Measurements from ENCODE around the gene RSAD2. TPM values are rescaled to one million over a fixed set of nuclear protein-coding genes. Genes with fewer than 3 reads are reported as not detected.

Gene RSAD2
- total and polyA plus RNA-seq, 9 of the 15 experiments (the other 6 are each of a cell fraction or from before 2014, with no cell fraction given), result 0.15 to 1.4 (median 0.28) TPM

DNA sequence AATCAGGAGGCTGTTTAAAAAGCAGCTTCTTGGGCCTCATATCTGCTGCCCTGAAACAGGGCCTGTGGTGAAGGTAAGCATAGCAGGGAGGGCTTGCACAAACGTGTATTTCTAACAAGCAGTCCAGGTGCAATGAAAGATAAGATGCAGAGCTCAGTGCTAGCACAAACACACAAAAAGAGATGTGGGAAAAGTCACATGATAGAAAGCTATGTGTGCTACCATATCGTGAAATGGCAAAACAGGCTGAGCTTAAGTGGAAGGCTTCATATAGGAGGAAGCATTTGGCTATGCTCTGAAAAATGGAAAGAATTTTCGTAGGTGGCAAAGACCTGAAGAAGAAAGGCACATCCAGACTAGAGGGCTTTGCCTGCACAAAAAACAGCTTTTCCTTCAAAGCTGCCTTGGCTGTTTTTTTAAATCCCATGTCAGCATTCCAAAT is 10.2 kb downstream of the RSAD2 start (continued):
- TF ChIP-seq, protein P1, sequence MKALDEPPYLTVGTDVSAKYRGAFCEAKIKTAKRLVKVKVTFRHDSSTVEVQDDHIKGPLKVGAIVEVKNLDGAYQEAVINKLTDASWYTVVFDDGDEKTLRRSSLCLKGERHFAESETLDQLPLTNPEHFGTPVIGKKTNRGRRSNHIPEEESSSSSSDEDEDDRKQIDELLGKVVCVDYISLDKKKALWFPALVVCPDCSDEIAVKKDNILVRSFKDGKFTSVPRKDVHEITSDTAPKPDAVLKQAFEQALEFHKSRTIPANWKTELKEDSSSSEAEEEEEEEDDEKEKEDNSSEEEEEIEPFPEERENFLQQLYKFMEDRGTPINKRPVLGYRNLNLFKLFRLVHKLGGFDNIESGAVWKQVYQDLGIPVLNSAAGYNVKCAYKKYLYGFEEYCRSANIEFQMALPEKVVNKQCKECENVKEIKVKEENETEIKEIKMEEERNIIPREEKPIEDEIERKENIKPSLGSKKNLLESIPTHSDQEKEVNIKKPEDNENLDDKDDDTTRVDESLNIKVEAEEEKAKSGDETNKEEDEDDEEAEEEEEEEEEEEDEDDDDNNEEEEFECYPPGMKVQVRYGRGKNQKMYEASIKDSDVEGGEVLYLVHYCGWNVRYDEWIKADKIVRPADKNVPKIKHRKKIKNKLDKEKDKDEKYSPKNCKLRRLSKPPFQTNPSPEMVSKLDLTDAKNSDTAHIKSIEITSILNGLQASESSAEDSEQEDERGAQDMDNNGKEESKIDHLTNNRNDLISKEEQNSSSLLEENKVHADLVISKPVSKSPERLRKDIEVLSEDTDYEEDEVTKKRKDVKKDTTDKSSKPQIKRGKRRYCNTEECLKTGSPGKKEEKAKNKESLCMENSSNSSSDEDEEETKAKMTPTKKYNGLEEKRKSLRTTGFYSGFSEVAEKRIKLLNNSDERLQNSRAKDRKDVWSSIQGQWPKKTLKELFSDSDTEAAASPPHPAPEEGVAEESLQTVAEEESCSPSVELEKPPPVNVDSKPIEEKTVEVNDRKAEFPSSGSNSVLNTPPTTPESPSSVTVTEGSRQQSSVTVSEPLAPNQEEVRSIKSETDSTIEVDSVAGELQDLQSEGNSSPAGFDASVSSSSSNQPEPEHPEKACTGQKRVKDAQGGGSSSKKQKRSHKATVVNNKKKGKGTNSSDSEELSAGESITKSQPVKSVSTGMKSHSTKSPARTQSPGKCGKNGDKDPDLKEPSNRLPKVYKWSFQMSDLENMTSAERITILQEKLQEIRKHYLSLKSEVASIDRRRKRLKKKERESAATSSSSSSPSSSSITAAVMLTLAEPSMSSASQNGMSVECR (CRISPR knock-in tag; IDR thresholded peaks at IDR 0.05), result no peak
- TF ChIP-seq SIRT6 (IDR thresholded peaks at IDR 0.05; ENCODE audit: low read depth, low read length), result no peak
- TF ChIP-seq, protein P2, sequence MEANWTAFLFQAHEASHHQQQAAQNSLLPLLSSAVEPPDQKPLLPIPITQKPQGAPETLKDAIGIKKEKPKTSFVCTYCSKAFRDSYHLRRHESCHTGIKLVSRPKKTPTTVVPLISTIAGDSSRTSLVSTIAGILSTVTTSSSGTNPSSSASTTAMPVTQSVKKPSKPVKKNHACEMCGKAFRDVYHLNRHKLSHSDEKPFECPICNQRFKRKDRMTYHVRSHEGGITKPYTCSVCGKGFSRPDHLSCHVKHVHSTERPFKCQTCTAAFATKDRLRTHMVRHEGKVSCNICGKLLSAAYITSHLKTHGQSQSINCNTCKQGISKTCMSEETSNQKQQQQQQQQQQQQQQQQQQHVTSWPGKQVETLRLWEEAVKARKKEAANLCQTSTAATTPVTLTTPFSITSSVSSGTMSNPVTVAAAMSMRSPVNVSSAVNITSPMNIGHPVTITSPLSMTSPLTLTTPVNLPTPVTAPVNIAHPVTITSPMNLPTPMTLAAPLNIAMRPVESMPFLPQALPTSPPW (CRISPR knock-in tag; IDR thresholded peaks at IDR 0.05), result peak; percentile 35; the same call in 1 of the 2 replicates
- TF ChIP-seq KAT7 (CRISPR knock-in tag; IDR thresholded peaks at IDR 0.05; ENCODE audit: borderline replicate concordance), result 0 out of 2 replicates have a peak, but pooled peaks have one; percentile 11
- no peak for TF ChIP-seq FOXJ2 (tag; IDR thresholded peaks at IDR 0.05)
- TF ChIP-seq ZKSCAN8 (CRISPR knock-in tag; IDR thresholded peaks at IDR 0.05), result 0 out of 2 replicates have a peak, but pooled peaks have one; percentile 25
- TF ChIP-seq, protein P3, sequence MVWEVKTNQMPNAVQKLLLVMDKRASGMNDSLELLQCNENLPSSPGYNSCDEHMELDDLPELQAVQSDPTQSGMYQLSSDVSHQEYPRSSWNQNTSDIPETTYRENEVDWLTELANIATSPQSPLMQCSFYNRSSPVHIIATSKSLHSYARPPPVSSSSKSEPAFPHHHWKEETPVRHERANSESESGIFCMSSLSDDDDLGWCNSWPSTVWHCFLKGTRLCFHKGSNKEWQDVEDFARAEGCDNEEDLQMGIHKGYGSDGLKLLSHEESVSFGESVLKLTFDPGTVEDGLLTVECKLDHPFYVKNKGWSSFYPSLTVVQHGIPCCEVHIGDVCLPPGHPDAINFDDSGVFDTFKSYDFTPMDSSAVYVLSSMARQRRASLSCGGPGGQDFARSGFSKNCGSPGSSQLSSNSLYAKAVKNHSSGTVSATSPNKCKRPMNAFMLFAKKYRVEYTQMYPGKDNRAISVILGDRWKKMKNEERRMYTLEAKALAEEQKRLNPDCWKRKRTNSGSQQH (CRISPR knock-in tag; IDR thresholded peaks at IDR 0.05), result 0 out of 2 replicates have a peak, but pooled peaks have one; percentile 40
- peak; percentile 80 for TF ChIP-seq CC2D1A (IDR thresholded peaks at IDR 0.05)
- no peak for TF ChIP-seq ZNF551 (CRISPR knock-in tag; IDR thresholded peaks at IDR 0.05)
- 0 out of 2 replicates have a peak, but pooled peaks have one; percentile 12 for TF ChIP-seq SPI1 (IDR thresholded peaks at IDR 0.05; ENCODE audit: borderline replicate concordance, low read depth, low read length)
- TF ChIP-seq ZBTB17 (CRISPR knock-in tag; IDR thresholded peaks at IDR 0.05), result 0 out of 2 replicates have a peak, but pooled peaks have one; percentile 70
- TF ChIP-seq ZSCAN29 (IDR thresholded peaks at IDR 0.05), result no peak
- no peak for TF ChIP-seq XRCC4 (IDR thresholded peaks at IDR 0.05; ENCODE audit: extremely low read depth, insufficient read depth, insufficient read length)
- TF ChIP-seq KLF16 (IDR thresholded peaks at IDR 0.05), result peak; percentile 85
- TF ChIP-seq ZNF699 (CRISPR knock-in tag; IDR thresholded peaks at IDR 0.05; ENCODE audit: insufficient replicate concordance), result no peak
- no peak for TF ChIP-seq GTF2F1 (IDR thresholded peaks at IDR 0.05; ENCODE audit: low read depth, low read length)
- peak; percentile 61; the same call in 1 of the 2 replicates for TF ChIP-seq EHMT2 (IDR thresholded peaks at IDR 0.05)
- peak; percentile 78 for TF ChIP-seq BCOR (IDR thresholded peaks at IDR 0.05)
- TF ChIP-seq, protein P4, sequence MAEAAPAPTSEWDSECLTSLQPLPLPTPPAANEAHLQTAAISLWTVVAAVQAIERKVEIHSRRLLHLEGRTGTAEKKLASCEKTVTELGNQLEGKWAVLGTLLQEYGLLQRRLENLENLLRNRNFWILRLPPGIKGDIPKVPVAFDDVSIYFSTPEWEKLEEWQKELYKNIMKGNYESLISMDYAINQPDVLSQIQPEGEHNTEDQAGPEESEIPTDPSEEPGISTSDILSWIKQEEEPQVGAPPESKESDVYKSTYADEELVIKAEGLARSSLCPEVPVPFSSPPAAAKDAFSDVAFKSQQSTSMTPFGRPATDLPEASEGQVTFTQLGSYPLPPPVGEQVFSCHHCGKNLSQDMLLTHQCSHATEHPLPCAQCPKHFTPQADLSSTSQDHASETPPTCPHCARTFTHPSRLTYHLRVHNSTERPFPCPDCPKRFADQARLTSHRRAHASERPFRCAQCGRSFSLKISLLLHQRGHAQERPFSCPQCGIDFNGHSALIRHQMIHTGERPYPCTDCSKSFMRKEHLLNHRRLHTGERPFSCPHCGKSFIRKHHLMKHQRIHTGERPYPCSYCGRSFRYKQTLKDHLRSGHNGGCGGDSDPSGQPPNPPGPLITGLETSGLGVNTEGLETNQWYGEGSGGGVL (CRISPR knock-in tag; IDR thresholded peaks at IDR 0.05), result no peak
- no peak for TF ChIP-seq ZNF717 (CRISPR knock-in tag; IDR thresholded peaks at IDR 0.05)
- no peak for TF ChIP-seq MEIS2 (IDR thresholded peaks at IDR 0.05; ENCODE audit: partially characterized antibody)
- TF ChIP-seq ZNF140 (CRISPR knock-in tag; IDR thresholded peaks at IDR 0.05), result peak; percentile 66; the same call in 1 of the 2 replicates
